GM18505 (cell line): ENCODE results near the gene AJAP1.

ENCODE experiments used
- ATAC-seq: cut with Tn5 transposase; IDR thresholded peaks from one replicate; pipeline ENCODE4 v1.9.1; 2021; ENCODE audit not compliant: unreplicated experiment
- POLR2A ChIP-seq: IDR thresholded peaks from 4 replicates; pipeline ENCODE4 v1.6.1; 2011; ENCODE audit warnings: borderline replicate concordance; ENCODE audit not compliant: insufficient read depth, insufficient read length; ENCODE audit errors: extremely low read depth

AJAP1 gene

GRCh38 chr1:4636644-4637380 lies 17.6 kb upstream of the AJAP1 start:
- no peak for TF ChIP-seq POLR2A
- ATAC-seq = no peak

GRCh38 chr1:4637616-4638344 lies 16.6 kb upstream of the AJAP1 start:
- TF ChIP-seq POLR2A = no peak
- no peak for ATAC-seq

GRCh38 chr1:4638345-4638729 lies 16.1 kb upstream of the AJAP1 start:
- TF ChIP-seq POLR2A = no peak
- ATAC-seq = no peak

GRCh38 chr1:4640931-4641330 lies 13.5 kb upstream of the AJAP1 start:
- ATAC-seq = no peak
- TF ChIP-seq POLR2A = no peak

GRCh38 chr1:4647391-4647790 lies 7.0 kb upstream of the AJAP1 start:
- no peak for TF ChIP-seq POLR2A
- no peak for ATAC-seq

GRCh38 chr1:4648657-4649056 lies 5.8 kb upstream of the AJAP1 start:
- no peak for ATAC-seq
- TF ChIP-seq POLR2A = no peak

- no peak for TF ChIP-seq POLR2A
- ATAC-seq = no peak
Observed at GRCh38 chr1:4650481-4650880, 3.9 kb upstream of the AJAP1 start.

- no peak for TF ChIP-seq POLR2A
- no peak for ATAC-seq
Observed at GRCh38 chr1:4650981-4651380, 3.4 kb upstream of the AJAP1 start.

GRCh38 chr1:4652631-4653327 lies 1.6 kb upstream of the AJAP1 start:
- TF ChIP-seq POLR2A = no peak
- peak; percentile 58 for ATAC-seq

GRCh38 chr1:4653328-4653660 lies 1.1 kb upstream of the AJAP1 start:
- TF ChIP-seq POLR2A = no peak
- no peak for ATAC-seq

GRCh38 chr1:4654764-4655673 lies 610 bp downstream of the AJAP1 start:
- ATAC-seq = no peak
- no peak for TF ChIP-seq POLR2A

GRCh38 chr1:4655674-4656532 lies 1.5 kb downstream of the AJAP1 start:
- ATAC-seq = no peak
- TF ChIP-seq POLR2A = no peak

- TF ChIP-seq POLR2A = no peak
- no peak for ATAC-seq
Observed at GRCh38 chr1:4656533-4657140, 2.2 kb downstream of the AJAP1 start.
